T-helper 1 cell (primary cell): Measurements from ENCODE around the gene DMRTB1.

Experiments
- DNase-seq, 5 donors: peaks; one replicate each; pipeline ENCODE4 v3.0.0-alpha.2; 2012 to 2020

DMRTB1 gene

DNA sequence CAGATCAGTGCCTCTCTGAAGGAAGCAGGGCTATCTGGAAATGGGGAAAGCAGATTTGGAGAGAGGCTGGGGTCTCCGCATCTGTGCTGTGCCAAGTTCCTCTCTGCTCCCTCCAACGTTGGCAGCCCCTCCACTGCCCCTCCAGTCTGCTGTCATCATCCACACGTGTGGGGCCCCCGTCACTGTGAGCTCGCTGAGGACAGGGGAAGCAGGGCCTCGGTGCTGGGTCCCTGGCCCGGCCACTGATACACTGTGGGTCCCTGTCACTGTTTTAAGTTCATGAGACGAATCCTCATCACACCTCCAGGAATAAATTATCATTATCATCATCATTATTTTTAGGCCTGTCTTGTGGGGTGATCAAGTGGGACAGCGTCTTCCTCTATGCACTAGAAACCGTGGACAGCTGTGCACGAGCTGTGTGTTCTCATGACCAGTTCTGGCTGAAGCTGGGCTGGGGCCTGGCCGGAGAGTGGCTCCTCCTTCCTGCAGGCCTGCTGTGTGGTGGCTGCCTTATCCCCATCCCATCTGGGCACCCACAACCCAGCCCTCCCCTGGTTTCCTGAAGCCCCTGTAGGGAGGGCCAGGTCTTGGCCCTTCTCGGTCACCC lies 52.2 kb downstream of the DMRTB1 start:
- DNase-seq = no peak

- DNase-seq = no peak
Observed at GRCh38 chr1:53511933-53512806, 53.0 kb downstream of the DMRTB1 start.

GRCh38 chr1:53512807-53513755 lies 53.9 kb downstream of the DMRTB1 start:
- DNase-seq = no peak

- no peak for DNase-seq
Observed at GRCh38 chr1:53513846-53514245, 54.6 kb downstream of the DMRTB1 start.

GRCh38 chr1:53514436-53514835 lies 55.2 kb downstream of the DMRTB1 start:
- no peak for DNase-seq

DNA sequence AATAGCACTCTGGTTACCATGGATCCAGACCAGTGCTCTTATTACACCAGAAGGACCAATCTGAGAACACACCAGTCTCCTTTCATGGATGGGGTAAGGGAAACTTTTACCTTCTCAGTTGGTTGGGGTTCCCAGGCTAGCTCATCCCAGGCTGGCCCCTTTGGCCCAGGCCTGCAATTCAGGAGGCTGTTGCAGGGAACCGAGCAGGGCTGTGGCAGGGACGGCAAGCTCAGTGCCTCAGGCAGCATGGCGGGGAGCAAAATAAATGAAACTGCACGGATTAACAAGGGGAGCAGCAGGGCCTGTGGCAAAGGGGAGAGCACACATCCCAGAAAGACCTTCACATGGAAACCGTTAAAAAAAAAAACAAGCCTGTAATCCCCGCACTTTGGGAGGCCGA lies 57.0 kb downstream of the DMRTB1 start:
- no peak for DNase-seq
